Gastrocnemius medialis (tissue), 4 donors: ENCODE data around the gene CAMSAP1.

Experiments
- CTCF ChIP-seq, 5 experiments: fragments of 450-650 bp in 3 of 5; fragments of 200-600 bp in 2 of 5; sonication (generic) in 2 of 5; IDR thresholded peaks in 4 of 5; conservative IDR thresholded peaks in 1 of 5; 1 replicate in 4 of 5; 2 replicates in 1 of 5; pipeline ENCODE4 v1.5.1; 2016 to 2019; ENCODE audit warnings: antibody characterized with exemption in 5 of 5, mild to moderate bottlenecking in 3 of 5, moderate library complexity in 3 of 5
- POLR2A ChIP-seq, 2 donors: fragments of 450-650 bp; IDR thresholded peaks; one replicate each; pipeline ENCODE4 v1.6.1; 2017; ENCODE audit warnings: antibody characterized with exemption in 2 of 2, mild to moderate bottlenecking in 2 of 2, moderate library complexity in 2 of 2

GRCh38 chr9:135920973-135921585, 13.7 kb upstream of the CAMSAP1 start:
- TF ChIP-seq CTCF (IDR thresholded peaks at IDR 0.05 in 4 of 5, conservative IDR thresholded peaks at IDR 0.05 in 1 of 5) (no peak), POLR2A (IDR thresholded peaks at IDR 0.05) (no peak)
